ENCODE results near the gene TNS2. TPM values are rescaled to one million over a fixed set of nuclear protein-coding genes. Genes with fewer than 3 reads are reported as not detected.

TNS2 gene
- total RNA-seq, 2 experiments from 2014 or later: 0.77 to 2.4 TPM

GRCh38 chr12:53058674-53059433 is 9.0 kb downstream of the TNS2 start:
- no peak overlapping the region for H3K4me3 Mint-ChIP-seq
- POLR2A ChIA-PET: no interaction called here
- no peaks in the 10 kb centered on the region for H3K27me3 Mint-ChIP-seq
- H3K4me1 Mint-ChIP-seq: peaks cover 4% of the 10 kb centered on the region
- CTCF ChIA-PET: interaction anchor here (15.8 kb wide), 1 partner anchor 42 kb away, joined by 277 read pairs; the partner anchor contains the start of genes IGFBP6 and SOAT2
- intact Hi-C loops (cut with DNase I, micrococcal nuclease): no loop called here
- peaks cover under 1% of the 10 kb centered on the region for H3K36me3 Mint-ChIP-seq (ENCODE audit: low read depth)
- no peak overlapping the region for H3K27ac Mint-ChIP-seq
- DNase-seq: peak; percentile 3
- H3K9me3 Mint-ChIP-seq (ENCODE audit: low read depth): no peaks in the 10 kb centered on the region
- ATAC-seq: no peak

GRCh38 chr12:53059434-53060063 is 9.7 kb downstream of the TNS2 start:
- intact Hi-C loops (cut with DNase I, micrococcal nuclease): loop anchor here in 1 of 2 experiments (10.0 kb wide), 1 partner anchor 135 kb away; no protein-coding TSS in a partner anchor
- CTCF ChIA-PET: interaction anchor here (15.8 kb wide), 1 partner anchor 41 kb away, joined by 277 read pairs; the partner anchor contains the start of genes IGFBP6 and SOAT2
- ATAC-seq (no peak), DNase-seq (peak; percentile 5)
- H3K9me3 Mint-ChIP-seq (ENCODE audit: low read depth): no peaks in the 10 kb centered on the region
- no peak overlapping the region for H3K4me3 Mint-ChIP-seq
- H3K36me3 Mint-ChIP-seq (ENCODE audit: low read depth): peaks cover 3% of the 10 kb centered on the region
- no peaks in the 10 kb centered on the region for H3K4me1 Mint-ChIP-seq
- H3K27me3 Mint-ChIP-seq: no peaks in the 10 kb centered on the region
- POLR2A ChIA-PET: no interaction called here
- no peak overlapping the region for H3K27ac Mint-ChIP-seq

- H3K9me3 Mint-ChIP-seq (ENCODE audit: low read depth): no peaks in the 10 kb centered on the region
- H3K4me1 Mint-ChIP-seq: no peaks in the 10 kb centered on the region
- intact Hi-C loops (cut with DNase I, micrococcal nuclease): loop anchor here in 1 of 2 experiments (10.0 kb wide), 1 partner anchor 135 kb away; no protein-coding TSS in a partner anchor
- peak; percentile 4 for DNase-seq
- no peak overlapping the region for H3K4me3 Mint-ChIP-seq
- no peak for ATAC-seq
- H3K27me3 Mint-ChIP-seq: no peaks in the 10 kb centered on the region
- H3K27ac Mint-ChIP-seq: no peak overlapping the region
- H3K36me3 Mint-ChIP-seq (ENCODE audit: low read depth): peaks cover 6% of the 10 kb centered on the region
- ChIA-PET POLR2A (no interaction called here), CTCF (interaction anchor here (9.3 to 15.8 kb wide), 2 partner anchors 21 to 40 kb away, joined by 155 to 277 read pairs; partner anchors contain the start of genes IGFBP6, SOAT2 and SPRYD3)
Measured at GRCh38 chr12:53060064-53060720, 10.3 kb downstream of the TNS2 start.

GRCh38 chr12:53060721-53061276 is 10.9 kb downstream of the TNS2 start:
- CTCF ChIA-PET: interaction anchor here (0.6 to 15.8 kb wide), 4 partner anchors 20 to 823 kb away, joined by 3 to 277 read pairs (median 80); partner anchors contain the start of genes IGFBP6, SOAT2 and SPRYD3
- no peak for ATAC-seq
- DNase-seq: peak; percentile 4
- intact Hi-C loops (cut with DNase I, micrococcal nuclease): loop anchor here in 1 of 2 experiments (10.0 kb wide), 1 partner anchor 134 kb away; no protein-coding TSS in a partner anchor
- POLR2A ChIA-PET: no interaction called here
- Mint-ChIP-seq H3K4me1 (no peaks in the 10 kb centered on the region), H3K9me3 (ENCODE audit: low read depth) (no peaks in the 10 kb centered on the region), H3K27me3 (no peaks in the 10 kb centered on the region), H3K27ac (no peak overlapping the region), H3K4me3 (no peak overlapping the region), H3K36me3 (ENCODE audit: low read depth) (peaks cover 8% of the 10 kb centered on the region)

GRCh38 chr12:53061404-53062010 is 11.6 kb downstream of the TNS2 start:
- peak; percentile 31 for DNase-seq
- Mint-ChIP-seq H3K4me3 (no peak overlapping the region), H3K27me3 (no peaks in the 10 kb centered on the region), H3K9me3 (ENCODE audit: low read depth) (no peaks in the 10 kb centered on the region), H3K27ac (no peak overlapping the region), H3K4me1 (peaks cover 4% of the 10 kb centered on the region), H3K36me3 (ENCODE audit: low read depth) (peaks cover 15% of the 10 kb centered on the region)
- POLR2A ChIA-PET: interaction anchor here (0.6 kb wide), 1 partner anchor 29 kb away, joined by 4 read pairs; no protein-coding TSS in a partner anchor
- peak; percentile 60 for ATAC-seq
- CTCF ChIA-PET: interaction anchor here (0.6 to 15.8 kb wide), 5 partner anchors 19 to 822 kb away, joined by 3 to 277 read pairs (median 4); partner anchors contain the start of genes IGFBP6, SOAT2 and SPRYD3
- intact Hi-C loops (cut with DNase I, micrococcal nuclease): loop anchor here in 1 of 2 experiments (10.0 kb wide), 1 partner anchor 133 kb away; no protein-coding TSS in a partner anchor

- intact Hi-C loops (cut with DNase I, micrococcal nuclease): loop anchor here in 1 of 2 experiments (10.0 kb wide), 1 partner anchor 133 kb away; no protein-coding TSS in a partner anchor
- CTCF ChIA-PET: interaction anchor here (0.5 to 15.8 kb wide), 4 partner anchors 19 to 510 kb away, joined by 3 to 277 read pairs (median 79); partner anchors contain the start of genes IGFBP6, SOAT2 and SPRYD3
- H3K4me1 Mint-ChIP-seq: peaks cover 7% of the 10 kb centered on the region
- POLR2A ChIA-PET: interaction anchor here (0.6 kb wide), 1 partner anchor 28 kb away, joined by 4 read pairs; no protein-coding TSS in a partner anchor
- H3K4me3 Mint-ChIP-seq: no peak overlapping the region
- DNase-seq (peak; percentile 3), ATAC-seq (no peak)
- H3K9me3 Mint-ChIP-seq (ENCODE audit: low read depth): no peaks in the 10 kb centered on the region
- no peaks in the 10 kb centered on the region for H3K27me3 Mint-ChIP-seq
- peaks cover 16% of the 10 kb centered on the region for H3K36me3 Mint-ChIP-seq (ENCODE audit: low read depth)
- H3K27ac Mint-ChIP-seq: no peak overlapping the region
Measured at GRCh38 chr12:53062011-53062961, 12.4 kb downstream of the TNS2 start.

- ChIA-PET CTCF (interaction anchor here (0.5 to 15.8 kb wide), 4 partner anchors 18 to 509 kb away, joined by 3 to 277 read pairs (median 80); partner anchors contain the start of genes IGFBP6, SOAT2 and SPRYD3), POLR2A (no interaction called here)
- no peak overlapping the region for H3K4me3 Mint-ChIP-seq
- H3K9me3 Mint-ChIP-seq (ENCODE audit: low read depth): no peaks in the 10 kb centered on the region
- no peak for ATAC-seq
- no peak overlapping the region for H3K27ac Mint-ChIP-seq
- H3K27me3 Mint-ChIP-seq: no peaks in the 10 kb centered on the region
- H3K4me1 Mint-ChIP-seq: peaks cover 7% of the 10 kb centered on the region
- peaks cover 16% of the 10 kb centered on the region for H3K36me3 Mint-ChIP-seq (ENCODE audit: low read depth)
- DNase-seq: peak; percentile 3
- intact Hi-C loops (cut with DNase I, micrococcal nuclease): loop anchor here in 1 of 2 experiments (10.0 kb wide), 1 partner anchor 132 kb away; no protein-coding TSS in a partner anchor
Measured at GRCh38 chr12:53062977-53063707, 13.3 kb downstream of the TNS2 start.

- Mint-ChIP-seq H3K4me1 (peaks cover 7% of the 10 kb centered on the region), H3K27ac (no peak overlapping the region), H3K4me3 (no peak overlapping the region), H3K36me3 (ENCODE audit: low read depth) (peaks cover 16% of the 10 kb centered on the region), H3K27me3 (no peaks in the 10 kb centered on the region), H3K9me3 (ENCODE audit: low read depth) (no peaks in the 10 kb centered on the region)
- intact Hi-C loops (cut with DNase I, micrococcal nuclease): loop anchor here in 1 of 2 experiments (10.0 kb wide), 1 partner anchor 131 kb away; no protein-coding TSS in a partner anchor
- no peak for ATAC-seq
- ChIA-PET CTCF (interaction anchor here (0.8 to 15.8 kb wide), 6 partner anchors 9 to 179 kb away, joined by 3 to 277 read pairs (median 4); partner anchors contain the start of genes IGFBP6, SOAT2 and SPRYD3), POLR2A (no interaction called here)
- peak; percentile 9 for DNase-seq
Measured at GRCh38 chr12:53063708-53064612, 14.1 kb downstream of the TNS2 start.
